Endothelial cell of hepatic sinusoid (primary cell): Measurements from ENCODE around the gene SMARCD2.

Source experiments
- in situ Hi-C: cut with HindIII; loops from 2 replicates; pipeline ENCODE4 v1.10.0; 2017; ENCODE audit warnings: low sequenced_read_pairs

The SMARCD2 gene

GRCh38 chr17:63833026-63833740 is 9.3 kb downstream of the SMARCD2 start:
- in situ Hi-C loops, result no loop called here

GRCh38 chr17:63832455-63832854 is 10.0 kb downstream of the SMARCD2 start:
- in situ Hi-C loops, result no loop called here

GRCh38 chr17:63832014-63832413 is 10.5 kb downstream of the SMARCD2 start:
- in situ Hi-C loops, result no loop called here

DNA sequence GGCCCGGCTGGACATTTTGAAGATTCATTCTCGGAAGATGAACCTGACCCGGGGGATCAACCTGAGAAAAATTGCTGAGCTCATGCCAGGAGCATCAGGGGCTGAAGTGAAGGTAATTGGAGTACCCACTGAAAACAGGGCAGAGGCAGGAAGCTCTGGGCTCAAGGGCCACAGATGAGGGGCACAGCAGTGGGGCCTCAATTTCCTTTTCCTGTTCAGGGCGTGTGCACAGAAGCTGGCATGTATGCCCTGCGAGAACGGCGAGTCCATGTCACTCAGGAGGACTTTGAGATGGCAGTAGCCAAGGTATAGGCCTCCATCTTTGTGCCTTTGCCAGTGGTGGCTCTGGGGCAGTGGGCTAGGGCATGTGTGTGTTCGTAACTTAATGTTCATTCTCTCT is 11.0 kb downstream of the SMARCD2 start:
- in situ Hi-C loops, result no loop called here

DNA sequence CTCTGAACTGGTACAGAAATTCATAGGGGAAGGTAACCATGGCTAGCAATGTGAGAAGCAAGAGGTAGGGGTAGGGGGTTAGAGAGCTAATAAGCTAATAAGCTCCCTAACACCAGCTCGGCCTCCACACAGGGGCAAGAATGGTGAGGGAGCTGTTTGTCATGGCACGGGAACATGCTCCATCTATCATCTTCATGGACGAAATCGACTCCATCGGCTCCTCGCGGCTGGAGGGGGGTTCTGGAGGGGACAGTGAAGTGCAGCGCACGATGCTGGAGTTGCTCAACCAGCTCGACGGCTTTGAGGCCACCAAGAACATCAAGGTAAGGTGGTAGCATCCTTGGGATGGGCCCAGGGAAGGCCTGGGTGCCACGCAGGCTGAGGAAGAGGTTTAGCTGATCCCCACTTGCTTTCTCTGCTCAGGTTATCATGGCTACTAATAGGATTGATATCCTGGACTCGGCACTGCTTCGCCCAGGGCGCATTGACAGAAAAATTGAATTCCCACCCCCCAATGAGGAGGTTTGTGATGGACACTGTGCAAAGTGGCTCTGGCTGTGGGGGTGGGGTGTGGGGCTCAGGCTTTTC is 11.5 kb downstream of the SMARCD2 start:
- in situ Hi-C loops, result no loop called here

DNA sequence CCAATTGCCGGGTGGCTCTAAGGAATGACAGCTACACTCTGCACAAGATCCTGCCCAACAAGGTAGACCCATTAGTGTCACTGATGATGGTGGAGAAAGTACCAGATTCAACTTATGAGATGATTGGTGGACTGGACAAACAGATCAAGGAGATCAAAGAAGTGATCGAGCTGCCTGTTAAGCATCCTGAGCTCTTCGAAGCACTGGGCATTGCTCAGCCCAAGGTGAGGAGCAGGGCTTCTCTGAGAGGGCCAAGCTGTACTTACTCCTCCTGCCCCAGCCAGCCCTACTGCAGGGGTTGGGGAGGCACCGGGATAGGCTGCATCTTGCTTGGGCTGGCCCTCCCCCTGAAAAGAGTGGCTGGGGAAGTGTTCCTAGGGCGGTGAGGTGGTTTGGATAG is 12.2 kb downstream of the SMARCD2 start:
- in situ Hi-C loops, result no loop called here

DNA sequence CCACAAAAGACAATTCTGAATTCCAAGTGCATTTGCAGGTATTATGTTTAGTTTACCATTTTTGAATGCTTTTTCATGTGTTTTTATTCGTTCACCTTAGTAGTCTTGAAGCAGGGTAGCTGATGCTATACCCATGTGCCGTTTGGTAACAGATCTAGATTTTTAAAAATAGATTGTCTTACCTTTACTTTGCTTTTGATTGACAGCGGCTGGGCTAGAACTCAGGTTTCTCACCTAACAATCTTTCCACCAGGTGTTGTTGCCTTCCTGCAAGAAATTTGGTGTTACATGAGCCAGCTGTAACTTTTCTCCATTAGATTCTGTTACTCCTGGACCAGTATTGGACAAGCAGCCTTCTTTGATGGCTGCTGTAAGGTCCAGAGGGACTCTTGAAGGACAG is 13.5 kb downstream of the SMARCD2 start:
- in situ Hi-C loops, result no loop called here

DNA sequence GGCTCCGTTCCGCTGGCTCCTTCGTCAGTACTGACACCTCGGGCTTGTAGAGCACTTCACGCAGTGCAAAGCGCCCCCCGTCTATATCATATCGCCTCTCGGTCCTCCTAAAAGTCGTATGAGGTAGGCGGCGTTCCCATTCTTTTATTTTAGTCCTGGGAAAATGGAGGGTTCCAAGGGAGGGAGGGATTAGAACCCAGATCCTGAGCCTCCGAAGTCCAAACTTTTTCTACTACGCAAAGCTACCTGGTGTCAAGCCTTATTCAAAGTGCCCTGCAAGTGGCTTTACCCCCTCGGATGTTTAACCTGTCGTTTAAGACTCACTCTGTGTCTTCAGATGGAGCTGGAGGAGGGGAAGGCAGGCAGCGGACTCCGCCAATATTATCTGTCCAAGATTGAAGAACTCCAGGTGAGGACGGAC is 14.7 kb downstream of the SMARCD2 start:
- in situ Hi-C loops, result no loop called here

GRCh38 chr17:63827002-63827800 is 15.3 kb downstream of the SMARCD2 start, which contains the start of the genes FTSJ3 and PSMC5:
TSS of gene FTSJ3 (minus strand) at chr17:63827663. CDS start at chr17:63826902, 761 bp downstream.
TSS of gene PSMC5 (plus strand) at chr17:63827431. CDS start at chr17:63827491, 60 bp downstream.
- in situ Hi-C loops, result no loop called here

DNA sequence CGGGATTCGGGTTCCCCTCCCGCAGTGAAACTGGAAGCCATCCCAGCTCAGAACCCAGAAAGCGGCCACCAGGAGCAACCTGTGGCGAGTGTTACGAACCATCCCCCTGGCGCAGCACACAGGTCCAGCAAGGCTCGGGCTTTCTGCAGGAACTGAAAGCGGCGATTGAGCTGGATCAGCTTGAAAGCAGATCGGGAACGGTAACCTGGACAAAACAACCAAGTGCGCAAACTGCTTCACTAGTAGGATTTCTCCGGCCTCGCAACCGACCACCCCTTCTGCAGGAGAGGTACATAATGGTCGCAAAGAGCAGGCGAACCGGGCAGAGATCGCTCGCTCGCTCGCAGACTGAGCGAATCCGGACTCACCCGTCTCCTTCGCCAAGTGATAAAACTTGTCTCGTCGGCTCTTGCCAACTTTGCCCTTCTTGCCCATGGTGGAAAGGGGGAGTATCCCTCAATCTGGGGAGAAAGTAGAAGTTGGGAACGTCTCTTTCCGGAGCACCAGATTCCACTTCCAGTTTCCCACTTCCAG is 15.9 kb downstream of the SMARCD2 start:
- in situ Hi-C loops, result no loop called here

- in situ Hi-C loops, result no loop called here
Measured at GRCh38 chr17:63824362-63824761, 18.1 kb downstream of the SMARCD2 start.

DNA sequence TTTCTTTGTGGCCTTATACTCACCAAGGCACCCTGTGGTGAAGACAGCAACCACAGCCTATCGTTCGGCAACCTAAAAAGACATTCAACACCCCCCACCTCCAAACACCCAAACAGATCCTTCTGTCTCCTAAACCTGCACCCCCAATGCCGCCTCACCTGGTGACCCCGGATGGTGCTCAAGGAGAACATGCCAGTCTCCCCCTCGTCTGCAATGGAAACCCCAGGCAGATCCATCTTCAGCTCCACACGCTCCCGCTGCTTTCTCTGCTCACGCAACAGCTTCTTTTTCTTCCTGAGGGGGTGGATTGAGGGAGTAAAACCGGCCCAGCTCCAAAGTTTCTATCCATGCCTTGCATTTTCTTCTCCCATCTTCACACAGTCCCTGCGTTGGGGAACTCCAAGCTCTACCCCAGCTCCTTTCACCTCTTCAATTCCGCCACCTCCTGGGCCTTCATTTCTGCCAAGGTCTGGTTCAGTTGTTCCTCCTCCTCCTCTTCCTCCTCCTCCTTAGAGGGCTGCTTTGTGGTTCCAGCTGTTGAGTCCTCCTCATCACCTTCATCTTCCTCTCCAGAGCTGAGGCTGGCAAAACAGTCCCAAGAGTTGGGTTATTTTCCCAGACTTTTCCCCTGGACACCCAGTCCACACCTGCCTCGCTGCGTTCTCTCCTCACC is 18.7 kb downstream of the SMARCD2 start:
- in situ Hi-C loops, result no loop called here

- in situ Hi-C loops, result no loop called here
Measured at GRCh38 chr17:63822537-63822936, 19.9 kb downstream of the SMARCD2 start.

DNA sequence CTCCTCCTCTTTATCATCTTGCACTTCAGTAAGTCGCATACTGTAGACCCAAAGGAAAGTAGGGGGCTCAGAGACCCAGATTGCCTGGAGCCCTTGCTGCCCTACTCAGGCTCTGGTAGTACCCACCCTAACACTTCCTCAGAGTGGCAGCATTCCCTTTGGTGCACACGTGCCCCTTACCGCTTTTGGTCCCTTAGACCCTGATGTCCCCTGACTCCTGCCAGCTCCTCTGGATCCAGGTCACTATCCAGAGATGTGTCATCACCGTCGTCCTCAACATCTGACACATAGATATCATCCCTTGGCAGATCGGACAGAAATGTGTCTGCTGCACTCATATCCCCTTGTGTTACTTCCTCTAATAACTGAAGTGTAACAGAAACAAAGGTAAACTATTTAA is 20.7 kb downstream of the SMARCD2 start:
- in situ Hi-C loops, result no loop called here

- in situ Hi-C loops, result no loop called here
Measured at GRCh38 chr17:63820963-63821561, 21.4 kb downstream of the SMARCD2 start.

DNA sequence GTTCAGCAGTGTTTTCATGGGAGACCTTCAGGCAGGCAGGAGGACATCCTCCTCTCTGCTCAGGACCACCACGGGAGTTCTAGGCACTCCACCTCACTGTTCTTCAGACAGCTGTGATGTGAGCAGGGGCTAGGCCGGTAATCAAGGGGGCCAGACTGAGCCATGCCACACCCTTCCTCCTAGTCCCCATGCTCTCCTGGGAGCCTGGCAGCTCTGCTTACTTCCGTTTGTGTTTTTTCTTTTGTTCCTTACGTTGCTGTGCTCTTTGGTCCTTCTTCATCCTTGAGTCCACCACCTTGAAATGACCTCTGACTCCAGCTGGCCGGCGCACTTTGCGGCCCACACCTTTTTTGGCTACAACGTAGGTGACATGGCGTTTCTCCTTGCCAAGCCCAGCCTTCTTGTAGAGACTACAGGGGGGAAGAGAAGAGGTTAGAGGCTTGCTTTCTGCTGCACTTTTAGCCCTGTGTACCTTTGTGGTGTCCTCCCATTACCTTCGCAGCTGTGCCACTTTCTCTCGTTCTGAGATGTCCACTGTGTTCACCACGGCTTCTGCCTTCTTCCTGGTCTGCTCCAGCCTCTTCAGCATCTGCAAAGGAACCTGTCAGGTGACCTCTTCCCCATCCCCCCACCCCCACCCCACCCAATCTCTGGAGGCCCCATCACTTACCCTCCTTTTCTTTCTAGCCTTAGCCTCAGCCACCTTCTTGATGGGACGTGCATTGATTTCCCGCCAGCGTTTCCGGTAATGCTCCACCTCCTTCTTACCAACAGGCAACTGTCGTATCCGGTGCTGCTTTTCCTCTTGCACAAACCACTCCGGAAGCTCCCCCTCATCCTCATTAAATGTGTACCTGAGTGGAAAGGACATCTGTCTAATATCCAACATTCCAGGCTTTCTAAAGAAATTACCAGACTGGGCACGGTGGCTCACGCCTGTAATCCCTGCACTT is 22.6 kb downstream of the SMARCD2 start:
- in situ Hi-C loops, result loop anchor here (5.0 kb wide), 2 partner anchors 38 to 73 kb away; no protein-coding TSS in a partner anchor

DNA sequence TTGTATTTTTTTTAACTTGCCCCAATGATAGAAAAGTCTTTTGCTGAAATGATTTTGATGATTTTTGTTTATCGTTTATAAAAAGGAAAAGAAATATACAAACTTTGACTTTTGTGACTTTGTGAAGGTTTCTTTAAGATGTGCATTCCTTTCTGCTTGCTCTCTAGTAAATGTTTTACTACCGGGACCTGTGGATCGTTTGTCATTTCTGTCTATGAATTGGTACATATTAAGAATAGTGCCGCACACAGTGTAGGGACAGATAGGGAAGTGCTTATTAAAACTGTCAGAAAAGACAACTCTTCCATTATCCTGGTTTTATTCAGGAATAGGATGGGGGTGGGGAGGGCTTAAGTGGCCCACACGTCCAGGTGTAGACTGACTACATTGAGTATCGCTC is 23.4 kb downstream of the SMARCD2 start:
- in situ Hi-C loops, result loop anchor here (5.0 kb wide), 2 partner anchors 37 to 72 kb away; no protein-coding TSS in a partner anchor

- in situ Hi-C loops, result loop anchor here (5.0 kb wide), 2 partner anchors 36 to 71 kb away; no protein-coding TSS in a partner anchor
Measured at GRCh38 chr17:63817736-63818385, 24.6 kb downstream of the SMARCD2 start.

DNA sequence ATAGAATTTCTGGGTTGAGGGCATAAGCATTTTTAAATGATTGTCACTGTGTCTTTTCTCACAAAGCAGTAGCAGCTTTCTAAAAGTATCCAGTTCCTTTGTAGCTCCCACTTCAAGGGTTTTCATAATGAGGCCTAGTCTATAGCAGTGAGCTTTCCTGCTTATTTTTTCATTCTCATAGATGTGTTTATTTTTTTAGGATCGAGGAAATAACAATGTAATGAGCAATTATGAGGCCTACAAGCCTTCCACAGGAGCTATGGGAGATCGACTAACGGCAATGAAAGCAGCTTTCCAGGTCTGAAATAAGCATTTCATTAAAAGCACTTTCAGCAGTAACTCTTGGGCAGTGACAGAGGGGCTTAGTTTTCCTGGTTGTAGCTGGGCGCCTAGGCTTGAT is 25.8 kb downstream of the SMARCD2 start:
- in situ Hi-C loops, result loop anchor here (5.0 kb wide), 2 partner anchors 34 to 69 kb away; no protein-coding TSS in a partner anchor
